GM18519 (cell line): ENCODE measurements around the gene AFF4.
"Not testable (repeated sequence)": the region's sequence is repeated elsewhere in the genome, so short reads cannot be mapped to it uniquely, and the experiment has no call there.

Experiments used
- ATAC-seq: cut with Tn5 transposase; IDR thresholded peaks from one replicate; pipeline ENCODE4 v1.9.1; 2021; ENCODE audit warnings: mild to moderate bottlenecking, moderate library complexity; ENCODE audit not compliant: unreplicated experiment, low FRiP score

Gene AFF4

DNA sequence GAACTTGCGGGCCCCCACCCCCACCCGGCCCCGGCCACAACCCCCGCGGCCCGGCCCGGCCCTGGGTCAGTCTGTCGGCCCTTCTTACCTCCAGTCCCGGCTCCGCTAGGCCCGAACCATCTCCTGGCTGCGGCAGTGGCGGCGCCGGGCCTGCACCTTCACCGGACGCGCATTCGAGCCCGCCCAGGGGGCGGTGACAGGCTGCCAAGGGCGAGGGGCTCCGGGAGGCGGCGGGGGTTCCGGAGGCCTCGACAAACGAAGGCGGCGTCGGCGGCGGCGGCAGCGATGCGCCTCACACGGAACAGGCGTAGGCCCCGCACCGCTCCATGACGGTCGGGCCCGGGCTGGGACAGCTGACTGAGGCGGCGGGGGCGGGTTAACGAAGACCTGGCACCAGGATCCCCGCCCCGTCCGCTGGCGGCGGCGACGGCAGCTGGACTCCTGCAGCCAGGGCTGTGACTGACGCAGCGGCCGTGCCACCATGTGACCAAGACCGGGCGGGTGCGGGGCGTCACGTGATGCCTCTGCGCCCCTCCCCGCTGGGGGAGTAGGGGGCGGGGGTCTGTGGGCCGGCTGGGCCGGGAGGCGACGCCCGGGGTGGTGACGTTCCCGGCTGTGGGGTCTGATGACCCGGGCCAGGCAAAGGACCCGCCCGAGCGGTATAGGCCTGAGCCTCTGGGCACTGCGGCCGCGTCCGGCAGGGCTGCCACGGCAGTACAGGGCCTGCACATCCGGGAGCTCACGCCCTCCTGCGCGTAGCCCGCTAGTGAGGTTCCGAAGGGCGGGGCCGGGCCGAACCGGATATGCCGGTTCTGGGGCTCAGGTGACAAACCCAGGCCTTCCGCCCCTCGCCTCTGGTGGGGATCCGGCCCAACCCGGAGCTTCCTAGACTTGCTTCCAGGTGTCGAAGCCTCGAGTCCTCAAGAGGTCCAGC is at the start of gene AFF4:
TSS of gene AFF4 (minus strand) at position 464 of the 934 bp plus-strand sequence. CDS start 26,445 bp downstream, outside the sequence.
- peak; percentile 91 for ATAC-seq

DNA sequence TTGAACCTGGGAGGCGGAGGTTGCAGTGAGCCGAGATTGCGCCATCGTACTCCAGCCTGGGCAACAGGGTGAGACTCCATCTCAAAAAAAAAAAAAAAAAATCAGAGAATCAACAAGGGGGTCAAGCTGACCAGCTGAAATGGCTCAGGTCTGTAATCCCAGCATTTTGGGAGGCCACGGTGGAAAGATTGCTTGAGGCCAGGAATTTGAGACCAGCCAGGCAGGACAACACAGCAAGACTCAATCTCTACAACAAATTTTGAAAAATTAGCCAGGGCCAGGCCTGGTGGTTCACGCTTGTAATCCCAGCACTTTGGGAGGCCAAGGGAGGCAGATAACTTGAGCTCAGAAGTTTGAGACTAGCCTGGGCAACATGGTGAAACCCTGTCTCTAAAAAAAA is 45.0 kb upstream of the AFF4 start:
- ATAC-seq, result not testable (repeated sequence)

GRCh38 chr5:133006653-133007052 is 43.2 kb upstream of the AFF4 start:
- ATAC-seq, result no peak

GRCh38 chr5:132999246-132999645 is 35.8 kb upstream of the AFF4 start:
- ATAC-seq, result no peak

DNA sequence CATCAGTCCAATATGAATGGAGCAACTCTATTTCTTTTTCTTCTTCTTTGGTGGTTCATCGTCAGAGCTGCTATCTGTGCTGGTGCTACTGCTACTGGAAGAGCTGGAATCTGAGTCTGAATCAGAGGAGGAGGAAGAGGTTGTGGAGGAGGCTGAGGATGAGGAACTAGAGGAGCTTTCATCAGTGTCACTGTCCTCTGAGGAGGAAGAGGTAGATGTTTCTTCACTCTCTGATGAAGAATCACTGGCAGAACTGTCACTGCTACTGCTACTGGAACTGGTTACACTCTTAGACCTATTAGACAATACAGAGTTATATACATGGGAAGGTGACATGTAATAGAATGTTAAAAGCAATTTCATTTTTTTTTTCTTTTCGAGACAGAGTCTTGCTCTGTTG is 35.1 kb upstream of the AFF4 start:
- ATAC-seq, result no peak

DNA sequence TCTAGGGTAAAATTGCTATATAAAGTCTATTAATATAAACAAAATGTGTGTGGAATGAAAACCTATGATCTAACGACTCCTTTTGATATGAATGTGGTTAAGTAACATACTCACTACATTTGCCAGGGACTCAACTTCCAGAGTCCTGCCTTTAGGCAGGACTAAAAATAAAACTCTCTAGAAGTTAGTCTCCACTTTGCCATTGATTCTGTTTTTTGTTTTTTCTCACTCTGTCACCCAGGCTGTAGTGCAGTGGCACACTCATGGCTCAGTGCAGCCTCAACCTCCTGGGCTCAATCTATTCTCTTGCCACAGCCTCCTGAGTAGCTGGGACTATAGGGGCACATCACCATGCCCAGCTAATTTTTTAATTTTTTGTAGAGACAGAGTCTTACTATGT is 32.9 kb upstream of the AFF4 start:
- ATAC-seq, result no peak

GRCh38 chr5:132987531-132988408 is 24.3 kb upstream of the AFF4 start:
- no peak for ATAC-seq

DNA sequence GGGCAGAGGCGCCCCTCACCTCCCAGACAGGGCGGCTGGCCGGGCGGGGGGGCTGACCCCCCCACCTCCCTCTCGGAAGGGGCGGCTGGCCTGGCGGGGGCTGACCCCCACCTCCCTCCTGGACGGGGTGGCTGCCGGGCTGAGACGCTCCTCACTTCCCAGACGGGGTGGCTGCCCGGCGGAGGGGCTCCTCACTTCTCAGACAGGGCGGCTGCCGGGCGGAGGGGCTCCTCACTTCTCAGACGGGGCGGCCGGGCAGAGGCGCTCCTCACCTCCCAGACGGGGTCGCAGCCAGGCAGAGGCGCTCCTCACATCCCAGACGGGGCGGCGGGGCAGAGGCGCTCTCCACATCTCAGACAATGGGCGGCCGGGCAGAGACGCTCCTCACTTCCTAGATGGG is 19.5 kb upstream of the AFF4 start:
- ATAC-seq, result not testable (repeated sequence)

DNA sequence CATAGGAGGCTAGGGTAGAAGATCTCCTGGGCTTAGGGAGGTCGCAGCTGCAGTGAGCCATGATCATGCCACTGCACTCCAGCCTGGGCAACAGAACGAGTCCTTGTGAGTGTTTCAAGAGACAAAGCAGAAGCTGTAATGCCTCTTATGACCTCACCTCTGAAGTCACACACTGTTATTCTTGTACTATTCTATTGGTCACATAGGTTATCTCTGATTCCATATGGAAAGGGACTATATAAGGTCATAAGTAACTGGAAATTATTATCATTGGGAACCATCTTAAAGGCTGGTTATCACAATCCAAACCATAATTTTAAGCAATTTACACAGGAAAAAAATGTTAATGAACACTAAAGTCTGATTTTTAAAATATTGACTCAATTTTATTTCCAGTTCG is 17.9 kb upstream of the AFF4 start:
- ATAC-seq, result no peak

DNA sequence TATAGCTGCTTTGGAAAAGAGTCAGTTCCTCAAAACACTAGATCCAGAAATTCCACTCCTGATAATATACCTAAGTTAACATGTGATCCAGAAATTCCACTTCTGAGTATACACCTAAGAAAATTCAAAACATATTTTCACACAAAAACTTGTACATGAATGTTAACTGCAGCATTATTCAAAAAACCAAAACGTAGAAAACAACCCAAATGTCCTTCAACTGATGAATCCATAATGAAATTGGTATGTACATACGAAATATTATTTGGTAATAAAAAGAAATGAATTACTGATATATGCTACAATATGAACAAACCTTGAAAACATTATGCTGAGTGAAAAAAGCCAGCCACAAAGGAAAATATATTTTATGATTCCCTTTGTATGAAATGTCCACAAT is 16.5 kb upstream of the AFF4 start:
- no peak for ATAC-seq

DNA sequence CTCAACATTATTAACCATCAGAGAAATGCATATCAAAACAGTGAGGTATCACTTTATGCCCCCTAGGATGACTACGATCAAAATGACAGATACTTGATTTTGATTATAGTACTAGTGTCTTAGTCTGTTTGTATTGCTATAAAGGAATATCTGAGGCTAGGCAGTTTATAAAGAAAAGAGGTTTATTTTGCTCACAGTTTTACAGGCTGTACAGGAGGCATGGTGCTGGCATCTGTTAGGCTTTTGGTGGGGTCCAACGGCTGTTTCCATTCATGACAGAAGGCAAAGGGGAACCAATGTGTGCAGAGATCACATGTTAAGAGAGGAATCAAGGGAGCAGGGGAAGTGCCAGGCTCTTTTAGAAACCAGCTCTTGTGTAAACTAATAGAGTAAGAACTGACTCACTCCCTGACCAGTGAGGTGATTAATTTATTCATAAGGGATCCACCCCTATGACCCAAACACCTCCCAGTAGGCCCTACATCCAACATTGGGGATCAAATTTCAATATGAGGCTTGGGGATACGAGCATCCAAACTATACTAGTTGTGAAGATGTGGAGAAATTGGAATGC is 16.0 kb upstream of the AFF4 start:
- no peak for ATAC-seq

- no peak for ATAC-seq
Observed at GRCh38 chr5:132976852-132977251, 13.4 kb upstream of the AFF4 start.

DNA sequence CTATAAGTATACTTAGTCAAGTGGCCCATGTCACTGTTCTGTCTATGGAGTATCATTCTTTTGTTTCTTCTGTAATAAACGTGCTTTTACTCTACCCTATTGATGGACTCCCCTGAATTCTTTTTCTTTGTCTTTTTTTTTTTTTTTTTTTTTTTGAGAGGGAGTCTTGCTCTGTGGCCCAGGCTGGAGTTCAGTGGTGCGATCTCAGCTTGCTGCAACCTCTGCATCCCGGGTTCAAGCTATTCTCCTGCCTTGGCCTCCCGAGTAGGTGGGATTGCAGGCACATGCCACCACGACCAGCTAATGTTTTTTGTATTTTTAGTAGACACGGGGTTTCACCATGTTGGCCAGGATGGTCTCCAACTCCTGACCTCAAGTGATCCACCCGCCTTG is 9.0 kb upstream of the AFF4 start:
- ATAC-seq, result not testable (repeated sequence)

DNA sequence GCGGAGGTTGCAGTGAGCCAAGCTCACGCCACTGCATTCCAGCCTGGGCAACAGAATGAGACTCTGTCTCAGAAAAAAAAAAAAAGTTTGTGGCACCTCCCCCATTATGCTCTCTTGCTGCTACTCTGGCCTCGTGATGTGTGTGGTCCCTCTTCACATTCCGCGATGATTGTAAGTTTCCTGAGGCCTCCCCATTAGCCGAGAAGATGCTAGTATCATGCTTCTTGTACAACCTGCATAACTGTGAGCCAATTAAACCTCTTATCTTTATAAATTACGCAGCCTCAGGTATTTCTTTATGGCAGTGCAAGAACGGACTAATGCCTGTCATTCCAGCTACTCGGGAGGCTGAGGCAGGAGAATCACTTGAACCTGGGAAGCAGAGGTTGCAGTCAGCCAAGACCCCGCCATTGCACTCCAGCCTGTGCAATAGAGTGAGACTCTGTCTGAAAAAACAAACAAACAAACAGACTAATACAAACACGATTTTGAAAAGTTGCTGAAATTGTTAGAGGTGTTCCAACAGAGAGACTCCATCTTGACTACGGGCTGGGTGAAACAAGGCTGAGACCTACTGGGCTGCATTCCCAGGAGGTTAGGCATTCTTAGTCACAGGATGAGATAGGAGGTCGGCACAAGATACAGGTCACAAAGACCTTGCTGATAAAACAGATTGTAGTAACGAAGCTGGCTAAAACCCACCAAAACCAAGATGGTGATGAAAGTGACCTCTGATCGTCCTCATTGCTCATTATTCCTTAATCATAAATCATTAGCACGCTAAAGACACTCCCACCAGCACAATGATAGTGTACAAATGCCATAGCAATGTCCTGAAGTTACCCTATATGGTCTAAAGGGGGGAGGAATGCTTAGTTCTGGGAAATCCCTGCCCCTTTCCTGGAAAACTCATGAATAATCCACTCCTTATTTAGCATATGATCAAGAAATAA is 8.3 kb upstream of the AFF4 start:
- ATAC-seq, result no peak

DNA sequence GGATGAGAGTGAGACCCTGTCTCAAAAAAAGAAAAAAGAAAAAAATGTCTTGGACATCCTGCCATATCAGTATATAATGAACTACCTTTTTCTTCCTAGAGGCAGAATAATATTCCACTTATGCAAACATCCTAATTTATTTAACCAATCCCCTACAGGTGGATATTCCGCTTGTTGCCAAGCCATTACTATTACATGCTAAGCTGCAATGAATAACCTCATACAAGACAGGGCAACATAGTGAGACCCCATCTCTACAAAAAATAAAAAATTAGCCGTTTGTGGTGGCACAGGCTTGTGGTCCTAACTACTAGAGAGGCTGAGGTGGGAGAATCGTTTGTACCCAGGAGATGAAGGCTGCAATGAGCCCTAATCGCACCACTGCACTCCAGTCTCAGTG is 1.7 kb upstream of the AFF4 start:
- ATAC-seq, result no peak

GRCh38 chr5:132962429-132963021 is 909 bp downstream of the AFF4 start:
- no peak for ATAC-seq

DNA sequence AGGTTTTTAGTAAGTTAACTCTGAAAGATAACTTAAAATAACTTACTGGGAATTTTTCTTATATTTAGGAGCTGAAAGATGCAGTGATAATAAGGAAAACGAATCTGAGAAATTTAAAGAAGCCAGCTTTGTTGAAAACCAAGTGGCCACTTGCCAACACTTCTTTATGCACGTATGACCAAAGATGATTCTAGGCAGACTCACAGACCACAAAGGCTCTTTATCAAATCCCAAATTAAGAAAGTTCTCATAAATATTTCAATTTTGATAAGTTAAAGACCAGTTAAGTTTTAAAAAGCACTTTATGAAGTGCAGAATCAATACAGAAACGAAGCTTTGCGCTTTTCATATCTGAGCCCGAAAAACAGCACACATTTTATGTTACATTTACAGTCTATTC is 1.5 kb downstream of the AFF4 start:
- no peak for ATAC-seq

DNA sequence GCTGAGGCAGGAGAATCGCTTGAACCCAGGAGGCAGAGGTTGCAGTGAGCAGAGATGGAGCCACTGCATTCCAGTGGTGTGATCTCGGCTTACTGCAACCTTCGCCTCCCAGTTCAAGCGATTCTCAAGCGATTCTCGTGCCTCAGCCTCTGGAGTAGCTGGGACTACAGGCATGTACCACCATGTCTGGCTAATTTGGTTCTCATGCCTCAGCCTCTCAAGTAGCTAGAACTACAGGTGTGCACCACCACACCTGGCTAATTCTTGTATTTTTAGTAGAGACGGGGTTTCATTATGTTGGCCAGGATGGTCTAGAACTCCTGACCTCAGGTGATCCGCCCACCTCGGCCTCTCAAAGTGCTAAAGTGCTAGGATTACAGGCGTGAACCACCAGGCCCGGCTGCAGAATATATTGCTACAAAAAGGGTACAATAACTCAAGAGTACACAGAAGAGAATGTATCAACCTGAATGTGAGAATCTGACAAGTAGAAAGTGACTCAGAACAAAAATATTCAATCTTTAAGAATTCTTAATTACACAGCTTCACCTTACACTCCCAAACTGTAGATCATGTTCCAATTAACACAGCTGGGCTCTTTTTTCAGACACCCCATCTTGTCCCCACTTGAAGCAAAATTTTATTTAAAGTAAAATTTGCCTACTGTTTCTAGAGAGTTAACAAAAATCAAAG is 2.2 kb downstream of the AFF4 start:
- ATAC-seq, result not testable (repeated sequence)
